Adrenal gland (tissue), 12 donors: ENCODE measurements around the gene STARD9. TPM values are rescaled to one million over a fixed set of nuclear protein-coding genes. Genes with fewer than 3 reads are reported as not detected.

Experiments
- DNase-seq, 7 donors: peaks; one replicate each; pipeline ENCODE4 v3.0.0-alpha.2; 2019 to 2020
- H3K27ac ChIP-seq, 5 donors: fragments of 200-600 bp; sonication (generic) in 4 of 5; 1 replicate in 3 of 5; 2 replicates in 2 of 5; pipeline versions ENCODE4 v1.5.1 to v1.8.0; 2016 to 2020; ENCODE audit warnings: mild to moderate bottlenecking in 1 of 5
- H3K27me3 ChIP-seq: fragments of 200-600 bp; 2 replicates; pipeline ENCODE4 v1.8.0; 2021
- H3K36me3 ChIP-seq, 2 donors: fragments of 200-600 bp; replicated peaks in 1 of 2; 1 replicate in 1 of 2; 2 replicates in 1 of 2; pipeline versions ENCODE4 v1.5.1 to v1.8.0; 2018 to 2022
- H3K4me1 ChIP-seq, 2 donors: fragments of 200-600 bp; replicated peaks in 1 of 2; 1 replicate in 1 of 2; 2 replicates in 1 of 2; pipeline versions ENCODE4 v1.5.1 to v1.8.0; 2018 to 2021
- H3K4me3 ChIP-seq, 4 donors: fragments of 200-600 bp; sonication (generic) in 3 of 4; one replicate each; pipeline ENCODE4 v1.5.1; 2016 to 2018
- H3K9me3 ChIP-seq, 3 donors: fragments of 200-600 bp; sonication (generic) in 1 of 3; replicated peaks in 1 of 3; 1 replicate in 2 of 3; 2 replicates in 1 of 3; pipeline versions ENCODE4 v1.5.1 to v1.8.0; 2016 to 2021
- POLR2A ChIP-seq, 2 donors: fragments of 450-650 bp; IDR thresholded peaks; one replicate each; pipeline ENCODE4 v1.6.1; 2017; ENCODE audit warnings: antibody characterized with exemption in 2 of 2, mild to moderate bottlenecking in 2 of 2, moderate library complexity in 1 of 2
- WGBS, 4 donors: extraction: QIAGEN DNeasy Blood & Tissue Kit in 2 of 4; methylation state at CpG; one replicate each; pipeline versions ENCODE4 v1.1.5 to v1.1.7; 2013 to 2017; 5-methylcytosine and 5-hydroxymethylcytosine counted together
- intact Hi-C, 2 donors: fragments of 100-400 bp; cut with DNase I; formaldehyde crosslinking; loops; one replicate each; pipeline versions ENCODE4 v1.14.1 to v1.15.0; 2022 to 2023
- polyA plus RNA-seq, 3 donors: library from polyadenylated mRNA; stranded (reverse); fragments of 200-250 nt in 2 of 3; fragments of 350-450 nt in 1 of 3; fragmentation: Illumina TruSeq in 1 of 3; extraction: RNeasy Lipid Tissue Mini Kit (QIAGEN cat#74804) in 1 of 3; gene quantifications; one replicate each; pipeline ENCODE4 v1.2.3, GENCODE V29; 2013 to 2014
- total RNA-seq, 9 donors: library from RNA; depleted of rRNA in 4 of 9; stranded (reverse); fragments of >200 nt in 4 of 9; fragments of 120-200 nt in 1 of 9; fragmentation: NEBNext Ultra II Directional in 1 of 9; extraction: Animal tissue kit (Norgen Biotek cat#: 25700) in 1 of 9; gene quantifications; one replicate each; pipeline versions ENCODE4 v1.1.0 to v1.2.4, GENCODE V29; 2013 to 2023
- TF ChIP-seq, protein P1 (sequence below), 6 experiments: fragments of 450-650 bp in 4 of 6; fragments of 200-600 bp in 2 of 6; sonication (generic) in 1 of 6; IDR thresholded peaks; 1 replicate in 5 of 6; 2 replicates in 1 of 6; pipeline versions ENCODE4 v1.5.1 to v1.8.0; 2016 to 2021; ENCODE audit warnings: antibody characterized with exemption in 6 of 6, mild to moderate bottlenecking in 2 of 6, moderate library complexity in 1 of 6
- donor health status: healthy with polysubstance abuse.
- donor health status: Bipolar disorder and iron deficiency.
- donor health status: DM: yes; HTN: yes; CAD: no.
- donor health status: DM: no; HTN: no; CAD: no.
- donor health status: DM: no; HTN: no; CAD: no.
- donor health status: DM: yes; HTN: yes; CAD: no.

The STARD9 gene
- total and polyA plus RNA-seq, 12 donors, result 0.71 to 8.7 (median 3.5) TPM

DNA sequence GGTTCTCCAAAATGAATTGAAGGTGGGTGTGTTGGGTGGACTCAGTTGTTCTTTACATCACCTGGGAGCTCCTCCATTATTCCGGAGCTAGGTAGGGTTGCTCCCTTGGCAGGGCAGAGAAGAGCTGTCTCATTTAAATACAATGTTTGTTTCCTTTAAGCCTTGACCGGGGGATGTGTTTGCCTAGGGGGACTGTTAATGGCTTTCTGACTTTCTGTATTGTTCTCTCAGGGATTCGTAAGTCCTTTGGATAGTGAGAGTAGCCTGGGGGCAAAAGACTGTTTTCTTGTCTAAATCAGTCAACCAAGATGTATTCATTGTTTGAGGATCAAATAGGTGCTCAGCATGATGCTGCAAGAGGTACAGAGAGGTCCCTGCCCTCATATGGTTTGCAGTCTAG, 90.4 kb downstream of the STARD9 start:
- DNase-seq, result no peak
- Histone ChIP-seq H3K9me3 (no peaks in the 10 kb centered on the region), H3K4me3 (no peak overlapping the region), H3K4me1 (no peaks in the 10 kb centered on the region), H3K36me3 (peaks cover 0 to 6% of the 10 kb centered on the region in 2 donors), H3K27me3 (no peaks in the 10 kb centered on the region), H3K27ac (no peak overlapping the region)
- intact Hi-C loops, result no loop called here
- WGBS, 4 donors, result 92 to 97% (median 94%) methylated on average over 3 of the region's 3 CpGs
- TF ChIP-seq, protein P1, sequence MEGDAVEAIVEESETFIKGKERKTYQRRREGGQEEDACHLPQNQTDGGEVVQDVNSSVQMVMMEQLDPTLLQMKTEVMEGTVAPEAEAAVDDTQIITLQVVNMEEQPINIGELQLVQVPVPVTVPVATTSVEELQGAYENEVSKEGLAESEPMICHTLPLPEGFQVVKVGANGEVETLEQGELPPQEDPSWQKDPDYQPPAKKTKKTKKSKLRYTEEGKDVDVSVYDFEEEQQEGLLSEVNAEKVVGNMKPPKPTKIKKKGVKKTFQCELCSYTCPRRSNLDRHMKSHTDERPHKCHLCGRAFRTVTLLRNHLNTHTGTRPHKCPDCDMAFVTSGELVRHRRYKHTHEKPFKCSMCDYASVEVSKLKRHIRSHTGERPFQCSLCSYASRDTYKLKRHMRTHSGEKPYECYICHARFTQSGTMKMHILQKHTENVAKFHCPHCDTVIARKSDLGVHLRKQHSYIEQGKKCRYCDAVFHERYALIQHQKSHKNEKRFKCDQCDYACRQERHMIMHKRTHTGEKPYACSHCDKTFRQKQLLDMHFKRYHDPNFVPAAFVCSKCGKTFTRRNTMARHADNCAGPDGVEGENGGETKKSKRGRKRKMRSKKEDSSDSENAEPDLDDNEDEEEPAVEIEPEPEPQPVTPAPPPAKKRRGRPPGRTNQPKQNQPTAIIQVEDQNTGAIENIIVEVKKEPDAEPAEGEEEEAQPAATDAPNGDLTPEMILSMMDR (IDR thresholded peaks at IDR 0.05), result no peak
- TF ChIP-seq POLR2A (IDR thresholded peaks at IDR 0.05), result no peak

DNA sequence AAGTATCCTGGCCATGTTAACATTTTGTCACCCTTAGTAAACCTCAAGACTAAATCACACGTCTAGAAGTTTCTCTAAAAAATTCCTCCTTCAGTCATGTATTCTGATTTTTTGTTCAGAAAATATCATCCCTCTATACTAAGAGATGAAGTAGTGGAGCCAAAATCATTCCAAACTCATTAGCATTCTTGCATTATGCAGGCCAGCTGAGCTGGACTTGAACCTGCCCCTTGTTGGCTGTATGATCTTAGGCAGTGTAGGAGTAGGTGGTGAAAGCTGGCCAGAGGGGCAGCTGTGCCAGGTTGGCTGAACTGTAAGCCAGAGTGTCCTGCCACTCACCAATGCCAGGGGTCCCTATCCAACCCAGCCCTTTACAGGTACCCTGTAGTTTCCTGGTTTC, 92.4 kb downstream of the STARD9 start:
- 90 to 100% (median 96%) methylated on average over 1 of the region's 1 CpG for WGBS, 4 donors
- Histone ChIP-seq H3K4me1 (no peaks in the 10 kb centered on the region), H3K36me3 (peaks cover 0 to 6% of the 10 kb centered on the region in 2 donors)

DNA sequence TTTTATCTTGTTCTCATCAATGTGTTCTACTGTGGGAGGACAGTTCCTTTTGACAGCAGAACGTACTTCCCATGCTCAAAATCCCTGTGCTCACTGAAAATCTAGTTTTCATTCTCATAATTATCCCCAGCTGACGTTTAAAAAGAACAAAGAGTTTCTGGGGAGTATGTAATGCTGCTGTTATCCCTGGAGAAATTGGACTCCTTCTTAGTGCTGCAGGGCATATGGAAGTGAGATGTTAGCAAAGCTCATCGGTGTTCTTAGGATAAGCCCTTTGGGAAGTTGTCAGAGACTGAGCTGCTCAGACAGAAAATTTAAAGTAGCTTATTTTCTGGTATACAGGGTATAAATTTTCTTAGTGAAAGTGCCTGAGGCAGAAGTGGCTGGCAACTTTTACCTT, 95.0 kb downstream of the STARD9 start:
- no peaks in the 10 kb centered on the region for H3K27me3 ChIP-seq
- no peaks in the 10 kb centered on the region for H3K4me1 ChIP-seq
- H3K4me3 ChIP-seq, result no peak overlapping the region
- peaks cover 0 to 6% of the 10 kb centered on the region in 2 donors for H3K36me3 ChIP-seq
- no peak for DNase-seq
- TF ChIP-seq POLR2A (IDR thresholded peaks at IDR 0.05), result no peak
- TF ChIP-seq, protein P1 (IDR thresholded peaks at IDR 0.05), result no peak
- H3K27ac ChIP-seq, result no peak overlapping the region
- 82 to 87% (median 84%) methylated on average over 3 of the region's 3 CpGs for WGBS, 4 donors
- intact Hi-C loops, result no loop called here
- no peaks in the 10 kb centered on the region for H3K9me3 ChIP-seq

More for the DNA sequence above, 92.4 kb downstream of the STARD9 start:
- Histone ChIP-seq H3K27ac (no peak overlapping the region), H3K9me3 (no peaks in the 10 kb centered on the region), H3K27me3 (no peaks in the 10 kb centered on the region), H3K4me3 (no peak overlapping the region)
- TF ChIP-seq POLR2A (IDR thresholded peaks at IDR 0.05), result no peak
- TF ChIP-seq, protein P1 (IDR thresholded peaks at IDR 0.05), result no peak
- intact Hi-C loops, result no loop called here
- no peak for DNase-seq

DNA sequence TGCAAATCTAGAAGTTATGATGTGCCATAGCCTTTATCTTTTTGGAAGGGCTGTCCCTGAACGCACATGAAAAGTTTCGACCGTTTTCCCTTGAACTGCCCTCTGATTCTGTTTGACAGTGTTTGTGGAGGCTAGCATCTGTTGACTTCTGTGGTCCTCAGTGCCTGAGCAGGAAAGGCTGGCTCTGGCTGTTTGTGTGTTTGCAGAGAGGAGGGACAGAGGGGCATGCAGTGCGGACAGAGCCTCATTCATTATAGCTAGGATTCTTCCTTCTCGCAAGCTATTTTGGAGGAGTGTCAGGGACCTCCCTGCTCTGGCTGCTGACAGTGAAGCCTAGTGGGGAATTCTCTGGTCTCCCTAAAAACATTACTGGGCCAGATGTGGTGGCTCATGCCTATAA, 97.0 kb downstream of the STARD9 start:
- intact Hi-C loops, result no loop called here
- WGBS, 4 donors, result 86 to 93% (median 89%) methylated on average over 5 of the region's 5 CpGs
- H3K27ac ChIP-seq, result no peak overlapping the region
- H3K36me3 ChIP-seq, result peaks cover 0 to 7% of the 10 kb centered on the region in 2 donors
- TF ChIP-seq POLR2A (IDR thresholded peaks at IDR 0.05), result no peak
- TF ChIP-seq, protein P1 (IDR thresholded peaks at IDR 0.05), result no peak
- no peak for DNase-seq
- no peaks in the 10 kb centered on the region for H3K9me3 ChIP-seq
- H3K4me1 ChIP-seq, result no peaks in the 10 kb centered on the region
- no peak overlapping the region for H3K4me3 ChIP-seq
- H3K27me3 ChIP-seq, result no peaks in the 10 kb centered on the region
